Neuronal stem cell (in vitro differentiated cells): ENCODE data around the gene SPOCK1.

Source experiments
- DNase-seq: peaks from one replicate; pipeline ENCODE4 v3.0.0-alpha.2; 2013; ENCODE audit warnings: low spot score
- H2AFZ ChIP-seq: one replicate; pipeline ENCODE4 v1.6.1; 2013; ENCODE audit warnings: mild to moderate bottlenecking, low read length, inconsistent platforms
- H2AK5ac ChIP-seq: 2 replicates; pipeline ENCODE4 v1.6.1; 2013; ENCODE audit warnings: low read depth, mild to moderate bottlenecking, inconsistent platforms, low read length, moderate library complexity, mixed read lengths
- H2BK120ac ChIP-seq: 2 replicates; pipeline ENCODE4 v1.6.1; 2013; ENCODE audit warnings: low read depth, mild to moderate bottlenecking, inconsistent platforms, low read length, moderate library complexity, mixed read lengths
- H2BK12ac ChIP-seq: one replicate; pipeline ENCODE4 v1.6.1; 2013; ENCODE audit warnings: low read length, inconsistent platforms
- H2BK15ac ChIP-seq: 2 replicates; pipeline ENCODE4 v1.6.1; 2013; ENCODE audit warnings: mild to moderate bottlenecking, low read length, inconsistent platforms, mixed read lengths
- H2BK5ac ChIP-seq: one replicate; pipeline ENCODE4 v1.6.1; 2013; ENCODE audit warnings: inconsistent platforms, mild to moderate bottlenecking, low read length, moderate library complexity
- H3K14ac ChIP-seq: one replicate; pipeline ENCODE4 v1.6.1; 2013; ENCODE audit warnings: low read length, inconsistent platforms
- H3K18ac ChIP-seq: 2 replicates; pipeline ENCODE4 v1.6.1; 2013; ENCODE audit warnings: low read length, inconsistent platforms
- H3K23ac ChIP-seq: 2 replicates; pipeline ENCODE4 v1.6.1; 2013; ENCODE audit warnings: low read depth, mild to moderate bottlenecking, mixed read lengths, low read length, inconsistent platforms; ENCODE audit not compliant: poor library complexity
- H3K27ac ChIP-seq: replicated peaks from 3 replicates; pipeline ENCODE4 v1.5.1; 2013; ENCODE audit warnings: low read length, inconsistent platforms
- H3K27me3 ChIP-seq, 3 experiments: 2 replicates each; pipeline ENCODE4 v1.6.1; 2013; ENCODE audit warnings: low read length in 3 of 3, mild to moderate bottlenecking in 2 of 3, inconsistent platforms in 1 of 3, low read depth in 1 of 3, mixed read lengths in 1 of 3, moderate library complexity in 1 of 3; ENCODE audit not compliant: control insufficient read depth in 3 of 3, insufficient read depth in 3 of 3
- H3K36me3 ChIP-seq, 2 donors: replicated peaks in 1 of 2; 2 replicates each; pipeline ENCODE4 v1.6.1; 2013; ENCODE audit warnings: low read length in 2 of 2; ENCODE audit not compliant: control insufficient read depth in 2 of 2, insufficient read depth in 2 of 2
- H3K4ac ChIP-seq: 2 replicates; pipeline ENCODE4 v1.6.1; 2013; ENCODE audit warnings: inconsistent platforms, mild to moderate bottlenecking, low read length, moderate library complexity
- H3K4me1 ChIP-seq, 2 donors: 1 replicate in 1 of 2; 2 replicates in 1 of 2; pipeline ENCODE4 v1.6.1; 2013; ENCODE audit warnings: low read length in 2 of 2, low read depth in 1 of 2; ENCODE audit not compliant: control insufficient read depth in 2 of 2, insufficient read depth in 1 of 2
- H3K4me2 ChIP-seq: one replicate; pipeline ENCODE4 v1.6.1; 2013; ENCODE audit warnings: mild to moderate bottlenecking, low read length, inconsistent platforms; ENCODE audit not compliant: insufficient read depth, poor library complexity, severe bottlenecking
- H3K4me3 ChIP-seq, 2 donors: 2 replicates each; pipeline ENCODE4 v1.5.1; 2013; ENCODE audit warnings: low read length in 2 of 2, mild to moderate bottlenecking in 2 of 2, inconsistent platforms in 1 of 2, moderate library complexity in 1 of 2
- H3K79me1 ChIP-seq: one replicate; pipeline ENCODE4 v1.6.1; 2013; ENCODE audit warnings: low read depth, mild to moderate bottlenecking, inconsistent platforms, low read length, moderate library complexity
- H3K9ac ChIP-seq: one replicate; pipeline ENCODE4 v1.6.1; 2013; ENCODE audit warnings: mild to moderate bottlenecking, low read depth, low read length, inconsistent platforms; ENCODE audit not compliant: poor library complexity
- H3K9me3 ChIP-seq, 2 donors: replicated peaks in 1 of 2; 2 replicates each; pipeline versions ENCODE3 to v1.6.1; 2013; ENCODE audit warnings: low read length in 2 of 2, mild to moderate bottlenecking in 2 of 2, inconsistent platforms in 1 of 2, low read depth in 1 of 2, mixed read lengths in 1 of 2, moderate library complexity in 1 of 2; ENCODE audit not compliant: control insufficient read depth in 2 of 2, insufficient read depth in 1 of 2
- H4K8ac ChIP-seq: one replicate; pipeline ENCODE4 v1.6.1; 2013; ENCODE audit warnings: low read depth, mild to moderate bottlenecking, inconsistent platforms, low read length, moderate library complexity
- H4K91ac ChIP-seq: one replicate; pipeline ENCODE4 v1.6.1; 2013; ENCODE audit warnings: low read length, low read depth, mild to moderate bottlenecking, inconsistent platforms; ENCODE audit not compliant: poor library complexity
- WGBS, 2 donors: extraction: QIAGEN DNeasy Blood & Tissue Kit; methylation state at CpG; one replicate each; pipeline ENCODE4 v1.1.7; 2013; ENCODE audit warnings: missing lambda C conversion rate in 2 of 2, mixed read lengths in 1 of 2; ENCODE audit not compliant: insufficient read length in 2 of 2, insufficient replicate concordance in 1 of 2; ENCODE audit errors: extremely low coverage in 2 of 2; 5-methylcytosine and 5-hydroxymethylcytosine counted together

SPOCK1 gene

GRCh38 chr5:136994154-136994553, 505.0 kb downstream of the SPOCK1 start:
- Histone ChIP-seq H3K27ac (no peak overlapping the region), H4K8ac (no peak overlapping the region)

GRCh38 chr5:136992796-136993489, 506.2 kb downstream of the SPOCK1 start:
- no peaks in the 10 kb centered on the region for H3K9me3 ChIP-seq
- H3K9ac ChIP-seq = no peak overlapping the region
- WGBS, 2 donors = no CpG with 5 or more reads among the region's 3 CpGs
- no peaks in the 10 kb centered on the region for H3K36me3 ChIP-seq
- no peak overlapping the region for H4K8ac ChIP-seq
- no peak overlapping the region for H4K91ac ChIP-seq
- no peak overlapping the region for H3K4me2 ChIP-seq
- H3K79me1 ChIP-seq = no peaks in the 10 kb centered on the region
- H3K18ac ChIP-seq = no peak overlapping the region
- no peak overlapping the region for H3K4ac ChIP-seq
- H2BK12ac ChIP-seq = no peak overlapping the region
- H2BK120ac ChIP-seq = no peak overlapping the region
- no peak overlapping the region for H3K27ac ChIP-seq
- H2BK5ac ChIP-seq = no peak overlapping the region
- H3K14ac ChIP-seq = no peak overlapping the region
- H2AK5ac ChIP-seq = no peak overlapping the region
- H2AFZ ChIP-seq = peak overlapping the region; percentile 20
- H2BK15ac ChIP-seq = no peak overlapping the region
- H3K4me1 ChIP-seq = peaks cover 0 to 3% of the 10 kb centered on the region in 2 donors
- no peak overlapping the region for H3K4me3 ChIP-seq
- H3K23ac ChIP-seq = no peak overlapping the region
- no peak for DNase-seq
- no peaks in the 10 kb centered on the region for H3K27me3 ChIP-seq

More at GRCh38 chr5:136994154-136994553, 505.0 kb downstream of the SPOCK1 start:
- Histone ChIP-seq H3K23ac (no peak overlapping the region), H2BK120ac (no peak overlapping the region), H3K4me3 (no peak overlapping the region), H3K4me1 (peaks cover 0 to 11% of the 10 kb centered on the region in 2 donors), H3K4ac (no peak overlapping the region), H3K9ac (no peak overlapping the region), H3K36me3 (no peaks in the 10 kb centered on the region), H2BK12ac (no peak overlapping the region), H2AK5ac (no peak overlapping the region), H3K79me1 (no peaks in the 10 kb centered on the region), H2BK15ac (no peak overlapping the region), H3K14ac (no peak overlapping the region), H2BK5ac (no peak overlapping the region), H4K91ac (no peak overlapping the region), H3K9me3 (no peaks in the 10 kb centered on the region), H3K18ac (no peak overlapping the region), H3K4me2 (no peak overlapping the region), H3K27me3 (no peaks in the 10 kb centered on the region), H2AFZ (no peak overlapping the region)
- DNase-seq = no peak
- no CpG with 5 or more reads among the region's 5 CpGs for whole genome bisulfite sequencing, 2 donors

- Histone ChIP-seq H4K8ac (no peak overlapping the region), H2BK15ac (no peak overlapping the region), H3K27ac (no peak overlapping the region), H3K4me3 (no peak overlapping the region), H2AK5ac (no peak overlapping the region), H3K4me2 (no peak overlapping the region), H3K9me3 (no peaks in the 10 kb centered on the region), H3K36me3 (no peaks in the 10 kb centered on the region), H3K14ac (no peak overlapping the region), H2BK120ac (no peak overlapping the region), H2AFZ (no peak overlapping the region), H3K4ac (no peak overlapping the region), H3K27me3 (no peaks in the 10 kb centered on the region), H3K23ac (no peak overlapping the region), H3K4me1 (peaks cover 3% of the 10 kb centered on the region in 2 donors), H3K9ac (no peak overlapping the region), H2BK12ac (no peak overlapping the region), H3K18ac (no peak overlapping the region), H4K91ac (no peak overlapping the region), H3K79me1 (no peaks in the 10 kb centered on the region), H2BK5ac (no peak overlapping the region)
- WGBS, 2 donors = no CpG with 5 or more reads among the region's 2 CpGs
- DNase-seq = no peak
Observed at GRCh38 chr5:136985785-136986475, 513.2 kb downstream of the SPOCK1 start.

- Histone ChIP-seq H3K27ac (no peak overlapping the region), H3K27me3 (no peaks in the 10 kb centered on the region), H3K9me3 (no peaks in the 10 kb centered on the region), H3K18ac (no peak overlapping the region), H3K36me3 (no peaks in the 10 kb centered on the region), H2BK120ac (no peak overlapping the region), H3K4me3 (no peak overlapping the region), H2AFZ (peak overlapping the region; percentile 59), H4K91ac (no peak overlapping the region), H2BK5ac (no peak overlapping the region), H3K9ac (no peak overlapping the region), H3K79me1 (no peaks in the 10 kb centered on the region), H4K8ac (no peak overlapping the region), H3K4me2 (no peak overlapping the region), H2BK15ac (no peak overlapping the region), H3K4ac (no peak overlapping the region), H3K23ac (no peak overlapping the region), H2BK12ac (no peak overlapping the region), H3K4me1 (peaks cover 3% of the 10 kb centered on the region in 2 donors), H2AK5ac (no peak overlapping the region), H3K14ac (no peak overlapping the region)
- no CpG with 5 or more reads among the region's 4 CpGs for WGBS, 2 donors
- no peak for DNase-seq
Observed at GRCh38 chr5:136984772-136985446, 514.2 kb downstream of the SPOCK1 start.
